HG03565 (cell line): ENCODE data around the gene CHRD.
"Not testable (repeated sequence)": the region's sequence is repeated elsewhere in the genome, so short reads cannot be mapped to it uniquely, and the experiment has no call there.

Experiments used
- ATAC-seq: cut with Tn5 transposase; IDR thresholded peaks from one replicate; pipeline ENCODE4 v1.9.1; 2021; ENCODE audit warnings: mild to moderate bottlenecking, moderate library complexity; ENCODE audit not compliant: unreplicated experiment

The CHRD gene

GRCh38 chr3:184414418-184415202 is 34.8 kb downstream of the CHRD start:
- no peak for ATAC-seq

GRCh38 chr3:184415203-184415490 is 35.3 kb downstream of the CHRD start:
- ATAC-seq, result no peak

- ATAC-seq, result peak; percentile 72
Measured at GRCh38 chr3:184417619-184418327, 37.9 kb downstream of the CHRD start.

- no peak for ATAC-seq
Measured at GRCh38 chr3:184419171-184419570, 39.3 kb downstream of the CHRD start.

GRCh38 chr3:184423561-184423960 is 43.7 kb downstream of the CHRD start:
- ATAC-seq, result no peak

GRCh38 chr3:184426691-184427141 is 46.9 kb downstream of the CHRD start:
- no peak for ATAC-seq

GRCh38 chr3:184428561-184429175 is 48.8 kb downstream of the CHRD start:
- ATAC-seq, result no peak

- no peak for ATAC-seq
Measured at GRCh38 chr3:184429786-184430185, 49.9 kb downstream of the CHRD start.

- ATAC-seq, result no peak
Measured at GRCh38 chr3:184430940-184431339, 51.1 kb downstream of the CHRD start.

GRCh38 chr3:184433178-184433577 is 53.3 kb downstream of the CHRD start:
- ATAC-seq, result not testable (repeated sequence)

GRCh38 chr3:184439096-184439495 is 59.2 kb downstream of the CHRD start:
- no peak for ATAC-seq
